GM19395 (cell line): ENCODE measurements around the gene ELP5.

ENCODE experiments used
- ATAC-seq: cut with Tn5 transposase; IDR thresholded peaks from one replicate; pipeline ENCODE4 v1.9.1; 2021; ENCODE audit warnings: mild to moderate bottlenecking, moderate library complexity; ENCODE audit not compliant: unreplicated experiment

The ELP5 gene

GRCh38 chr17:7308625-7309433 is 56.8 kb downstream of the ELP5 start:
- ATAC-seq, result no peak
